HCT116 (cell line): Measurements from ENCODE around the gene CNKSR3. TPM values are rescaled to one million over a fixed set of nuclear protein-coding genes. Genes with fewer than 3 reads are reported as not detected.

Experiments
- ATAC-seq: fragments of 200-7000 bp; cut with Tn5 transposase; 2 replicates; pipeline ENCODE4 v1.9.1; 2020; ENCODE audit warnings: mild to moderate bottlenecking, moderate library complexity
- BruUV-seq: library from RNA; stranded (reverse); fragments of 400-500 nt; replicated peaks from 2 replicates; lab custom pipeline; 2021; lab: Mats Ljungman, UMichigan
- CTCF ChIA-PET: fragments of 300-600 bp; sonication (Branson Sonifier 250); formaldehyde crosslinking; loops from one replicate; lab custom pipeline; 2021; ENCODE audit warnings: antibody characterized with exemption; lab: Charles Lee
- POLR2A ChIA-PET: fragments of 300-600, 350-600 bp; sonication (Branson Sonifier 250); formaldehyde crosslinking; loops from one replicate; lab custom pipeline; 2021; ENCODE audit warnings: antibody characterized with exemption; lab: Charles Lee
- RAD21 ChIA-PET, 2 experiments: fragments of 300-600 bp; sonication (Branson Sonifier 250); formaldehyde crosslinking; loops; one replicate each; lab custom pipeline; 2023; ENCODE audit warnings: low total read pairs in 2 of 2; ENCODE audit not compliant: uncharacterized antibody in 2 of 2, unreplicated experiment in 2 of 2, low non-redundant PET in 1 of 2; lab: Charles Lee
- DNase-seq: peaks from one replicate; pipeline ENCODE4 v3.0.0-alpha.2; 2010; ENCODE audit warnings: low read depth, low spot score
- H2AFZ ChIP-seq: fragments of 200-600 bp; shearing (Covaris generic), sonication (generic); 2 replicates; pipeline ENCODE4 v1.6.1; 2017; ENCODE audit warnings: low read depth, mixed run types, mixed read lengths, antibody characterized with exemption, low read length; ENCODE audit not compliant: poor library complexity, severe bottlenecking
- H3K27ac ChIP-seq: 2 replicates; pipeline ENCODE4 v1.5.1; 2012; ENCODE audit warnings: low read depth, low read length
- H3K27me3 ChIP-seq: fragments of 200-600 bp; sonication (generic); 2 replicates; pipeline ENCODE4 v1.6.1; 2016; ENCODE audit warnings: mixed run types, low read length, mixed read lengths; ENCODE audit not compliant: insufficient read depth
- H3K36me3 ChIP-seq, 2 experiments: fragments of 200-500 bp in 1 of 2; fragments of 200-600 bp in 1 of 2; sonication (Bioruptor generic) in 1 of 2; sonication (generic) in 1 of 2; 2 replicates each; pipeline versions ENCODE4 v1.5.1 to v1.6.1; 2014 to 2016; ENCODE audit warnings: low read length in 2 of 2, inconsistent platforms in 1 of 2, mixed read lengths in 1 of 2, mixed run types in 1 of 2; ENCODE audit not compliant: insufficient read depth in 2 of 2, control insufficient read depth in 1 of 2
- H3K4me1 ChIP-seq, 2 experiments: fragments of 200-600 bp in 1 of 2; sonication (generic) in 1 of 2; 2 replicates each; pipeline versions ENCODE4 v1.5.1 to v1.6.1; 2012 to 2017; ENCODE audit warnings: low read length in 2 of 2, inconsistent platforms in 1 of 2, mild to moderate bottlenecking in 1 of 2, mixed read lengths in 1 of 2, mixed run types in 1 of 2, moderate library complexity in 1 of 2; ENCODE audit not compliant: insufficient read depth in 2 of 2, control insufficient read depth in 1 of 2
- H3K4me2 ChIP-seq: fragments of 200-600 bp; sonication (generic); 2 replicates; pipeline ENCODE4 v1.6.1; 2017; ENCODE audit warnings: mixed run types, low read length, mixed read lengths
- H3K4me3 ChIP-seq, 2 experiments: fragments of 200-600 bp in 1 of 2; sonication (generic) in 1 of 2; replicated peaks in 1 of 2; 2 replicates each; pipeline ENCODE4 v1.5.1; 2011 to 2016; ENCODE audit warnings: low read length in 2 of 2, control low read depth in 1 of 2, low read depth in 1 of 2, mild to moderate bottlenecking in 1 of 2, mixed read lengths in 1 of 2, mixed run types in 1 of 2
- H3K79me2 ChIP-seq: fragments of 200-600 bp; sonication (generic); 2 replicates; pipeline ENCODE4 v1.6.1; 2017; ENCODE audit warnings: mild to moderate bottlenecking, mixed run types, low read length, moderate library complexity, mixed read lengths; ENCODE audit not compliant: insufficient read depth
- H3K9ac ChIP-seq: fragments of 200-600 bp; sonication (generic); 2 replicates; pipeline ENCODE4 v1.6.1; 2016; ENCODE audit warnings: low read length, mixed read lengths
- H3K9me2 ChIP-seq: fragments of 200-600 bp; sonication (generic), shearing (Covaris generic); 2 replicates; pipeline ENCODE4 v1.6.1; 2017; ENCODE audit warnings: mixed run types, mild to moderate bottlenecking, moderate library complexity; ENCODE audit not compliant: insufficient read depth
- H3K9me3 ChIP-seq, 2 experiments: fragments of 200-500 bp in 1 of 2; fragments of 200-600 bp in 1 of 2; sonication (Bioruptor generic) in 1 of 2; sonication (generic) in 1 of 2; 2 replicates each; pipeline ENCODE4 v1.6.1; 2014 to 2017; ENCODE audit warnings: low read length in 2 of 2, mixed read lengths in 2 of 2, inconsistent platforms in 1 of 2, low read depth in 1 of 2, mild to moderate bottlenecking in 1 of 2, mixed run types in 1 of 2, moderate library complexity in 1 of 2; ENCODE audit not compliant: control insufficient read depth in 1 of 2, insufficient read depth in 1 of 2
- H4K20me1 ChIP-seq: fragments of 200-600 bp; sonication (generic), shearing (Covaris generic); 2 replicates; pipeline ENCODE4 v1.6.1; 2017; ENCODE audit warnings: mixed run types, mild to moderate bottlenecking, moderate library complexity; ENCODE audit not compliant: insufficient read depth
- CBX3 ChIP-seq: IDR thresholded peaks from 2 replicates; pipeline ENCODE4 v1.6.1; 2012; ENCODE audit warnings: low read depth
- CEBPB ChIP-seq: IDR thresholded peaks from 2 replicates; pipeline ENCODE4 v1.6.1; 2012; ENCODE audit warnings: low read depth
- CTCF ChIP-seq, 3 experiments: fragments of 200-600 bp in 1 of 3; sonication (generic) in 1 of 3; IDR thresholded peaks in 2 of 3; conservative IDR thresholded peaks in 1 of 3; 2 replicates each; pipeline ENCODE4 v1.5.1; 2012 to 2017; ENCODE audit warnings: low read depth in 2 of 3, low read length in 2 of 3, antibody characterized with exemption in 1 of 3, borderline replicate concordance in 1 of 3, control low read depth in 1 of 3, mild to moderate bottlenecking in 1 of 3, mixed read lengths in 1 of 3, mixed run types in 1 of 3, moderate library complexity in 1 of 3; ENCODE audit not compliant: insufficient read depth in 1 of 3
- FOSL1 ChIP-seq: IDR thresholded peaks from 2 replicates; pipeline ENCODE4 v1.6.1; 2012; ENCODE audit warnings: low read depth
- POLR2A ChIP-seq: IDR thresholded peaks from 2 replicates; pipeline ENCODE4 v1.7.0; 2011; ENCODE audit warnings: borderline replicate concordance; ENCODE audit not compliant: insufficient read depth, insufficient read length; ENCODE audit errors: extremely low read depth
- POLR2AphosphoS5 ChIP-seq: IDR thresholded peaks from 2 replicates; pipeline ENCODE4 v1.6.1; 2011; ENCODE audit warnings: mild to moderate bottlenecking, low read depth, low read length, moderate library complexity
- SRF ChIP-seq: IDR thresholded peaks from 2 replicates; pipeline ENCODE4 v1.6.1; 2012; ENCODE audit warnings: low read depth
- TCF7L2 ChIP-seq: IDR thresholded peaks from 2 replicates; pipeline ENCODE4 v1.7.0; 2011; ENCODE audit warnings: borderline replicate concordance, inconsistent platforms; ENCODE audit not compliant: insufficient read depth, insufficient read length; ENCODE audit errors: extremely low read depth
- ZBTB33 ChIP-seq: IDR thresholded peaks from 2 replicates; pipeline ENCODE4 v1.6.1; 2011; ENCODE audit warnings: mild to moderate bottlenecking, low read length, moderate library complexity; ENCODE audit not compliant: insufficient replicate concordance; ENCODE audit errors: extremely low read depth
- intact Hi-C: fragments of 100-400 bp; cut with micrococcal nuclease; formaldehyde crosslinking; loops from 2 replicates; pipeline ENCODE4 v1.10.0; 2022
- total RNA-seq: library from RNA; stranded (reverse); gene quantifications from one replicate; pipeline ENCODE4 v1.2.1, GENCODE V29; 2021; ENCODE audit not compliant: unreplicated experiment
- TF ChIP-seq, protein P1 (sequence below): IDR thresholded peaks from 2 replicates; pipeline ENCODE4 v1.6.1; 2012; ENCODE audit warnings: low read depth

The CNKSR3 gene
- total RNA-seq, 1 experiment from 2014 or later = 15.4 TPM

DNA sequence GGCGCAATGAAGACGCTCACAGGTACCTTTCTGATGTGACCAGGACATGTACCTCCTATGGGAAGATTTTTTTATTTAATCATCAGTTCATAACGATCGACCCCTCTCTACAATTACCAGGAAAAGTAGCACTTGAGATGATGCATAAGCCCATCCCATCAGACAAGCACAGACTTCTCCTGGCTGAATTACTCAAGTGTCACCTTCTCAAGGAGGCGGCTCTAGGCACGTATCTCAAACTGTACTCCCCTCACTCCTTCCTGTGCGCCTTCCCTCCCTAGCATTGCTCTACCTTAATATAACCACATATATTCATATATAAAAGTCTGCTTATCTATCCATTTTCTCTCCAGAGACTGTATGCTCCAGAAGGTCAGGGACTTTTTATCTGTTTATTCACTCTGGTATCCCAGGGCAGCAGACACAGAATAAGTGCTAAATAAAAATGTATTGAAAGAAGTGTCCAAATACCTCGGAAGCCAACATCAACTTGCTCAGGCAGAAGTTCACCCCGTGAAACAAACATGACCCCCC is 71.5 kb downstream of the CNKSR3 start:
- no peaks in the 10 kb centered on the region for H3K79me2 ChIP-seq
- no peaks in the 10 kb centered on the region for H3K36me3 ChIP-seq
- ATAC-seq = no peak
- TF ChIP-seq ZBTB33 (no peak), POLR2A (no peak)
- TF ChIP-seq, all 23 proteins: peak for 0
- no peak for DNase-seq
- Histone ChIP-seq H3K9ac (no peak overlapping the region), H3K4me2 (no peak overlapping the region), H3K9me3 (no peaks in the 10 kb centered on the region), H3K4me3 (no peak overlapping the region), H4K20me1 (no peaks in the 10 kb centered on the region), H3K27me3 (no peaks in the 10 kb centered on the region), H2AFZ (no peak overlapping the region), H3K9me2 (no peaks in the 10 kb centered on the region), H3K27ac (no peak overlapping the region), H3K4me1 (no peaks in the 10 kb centered on the region)
- ChIA-PET CTCF (no interaction called here), POLR2A (no interaction called here), RAD21 (no interaction called here)
- BruUV-seq = no TSS peak
- intact Hi-C loops = no loop called here

GRCh38 chr6:154435400-154435945 is 75.0 kb downstream of the CNKSR3 start:
- ChIA-PET POLR2A (no interaction called here), RAD21 (no interaction called here), CTCF (no interaction called here)
- Histone ChIP-seq H3K27me3 (no peaks in the 10 kb centered on the region), H3K4me1 (no peaks in the 10 kb centered on the region), H4K20me1 (no peaks in the 10 kb centered on the region), H3K9ac (no peak overlapping the region), H3K27ac (no peak overlapping the region), H3K9me3 (no peaks in the 10 kb centered on the region), H2AFZ (no peak overlapping the region), H3K4me3 (no peak overlapping the region), H3K79me2 (no peaks in the 10 kb centered on the region), H3K36me3 (no peaks in the 10 kb centered on the region), H3K9me2 (no peaks in the 10 kb centered on the region), H3K4me2 (no peak overlapping the region)
- DNase-seq (no peak), ATAC-seq (no peak)
- TF ChIP-seq, protein P1, sequence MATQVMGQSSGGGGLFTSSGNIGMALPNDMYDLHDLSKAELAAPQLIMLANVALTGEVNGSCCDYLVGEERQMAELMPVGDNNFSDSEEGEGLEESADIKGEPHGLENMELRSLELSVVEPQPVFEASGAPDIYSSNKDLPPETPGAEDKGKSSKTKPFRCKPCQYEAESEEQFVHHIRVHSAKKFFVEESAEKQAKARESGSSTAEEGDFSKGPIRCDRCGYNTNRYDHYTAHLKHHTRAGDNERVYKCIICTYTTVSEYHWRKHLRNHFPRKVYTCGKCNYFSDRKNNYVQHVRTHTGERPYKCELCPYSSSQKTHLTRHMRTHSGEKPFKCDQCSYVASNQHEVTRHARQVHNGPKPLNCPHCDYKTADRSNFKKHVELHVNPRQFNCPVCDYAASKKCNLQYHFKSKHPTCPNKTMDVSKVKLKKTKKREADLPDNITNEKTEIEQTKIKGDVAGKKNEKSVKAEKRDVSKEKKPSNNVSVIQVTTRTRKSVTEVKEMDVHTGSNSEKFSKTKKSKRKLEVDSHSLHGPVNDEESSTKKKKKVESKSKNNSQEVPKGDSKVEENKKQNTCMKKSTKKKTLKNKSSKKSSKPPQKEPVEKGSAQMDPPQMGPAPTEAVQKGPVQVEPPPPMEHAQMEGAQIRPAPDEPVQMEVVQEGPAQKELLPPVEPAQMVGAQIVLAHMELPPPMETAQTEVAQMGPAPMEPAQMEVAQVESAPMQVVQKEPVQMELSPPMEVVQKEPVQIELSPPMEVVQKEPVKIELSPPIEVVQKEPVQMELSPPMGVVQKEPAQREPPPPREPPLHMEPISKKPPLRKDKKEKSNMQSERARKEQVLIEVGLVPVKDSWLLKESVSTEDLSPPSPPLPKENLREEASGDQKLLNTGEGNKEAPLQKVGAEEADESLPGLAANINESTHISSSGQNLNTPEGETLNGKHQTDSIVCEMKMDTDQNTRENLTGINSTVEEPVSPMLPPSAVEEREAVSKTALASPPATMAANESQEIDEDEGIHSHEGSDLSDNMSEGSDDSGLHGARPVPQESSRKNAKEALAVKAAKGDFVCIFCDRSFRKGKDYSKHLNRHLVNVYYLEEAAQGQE = no peak
- TF ChIP-seq POLR2AphosphoS5 = no peak
- TF ChIP-seq TCF7L2 = no peak
- no peak for TF ChIP-seq SRF
- no peak for TF ChIP-seq FOSL1
- TF ChIP-seq CBX3 = no peak
- TF ChIP-seq CTCF (IDR thresholded peaks at IDR 0.05 in 2 of 3, conservative IDR thresholded peaks at IDR 0.05 in 1 of 3; ENCODE audit: borderline replicate concordance in 1 of 3, insufficient read depth in 1 of 3, low read depth in 2 of 3, low read length in 2 of 3) = no peak
- TF ChIP-seq CEBPB = no peak
- no peak for TF ChIP-seq POLR2A
- BruUV-seq = no TSS peak
- intact Hi-C loops = no loop called here
